Measurements from ENCODE around the gene ARPC5L. TPM values are rescaled to one million over a fixed set of nuclear protein-coding genes. Genes with fewer than 3 reads are reported as not detected.

Gene ARPC5L
- total and polyA plus RNA-seq, 2 of the 13 experiments (the other 11 are each of a cell fraction or from before 2014, with no cell fraction given), result 29.9 to 33.8 TPM

DNA sequence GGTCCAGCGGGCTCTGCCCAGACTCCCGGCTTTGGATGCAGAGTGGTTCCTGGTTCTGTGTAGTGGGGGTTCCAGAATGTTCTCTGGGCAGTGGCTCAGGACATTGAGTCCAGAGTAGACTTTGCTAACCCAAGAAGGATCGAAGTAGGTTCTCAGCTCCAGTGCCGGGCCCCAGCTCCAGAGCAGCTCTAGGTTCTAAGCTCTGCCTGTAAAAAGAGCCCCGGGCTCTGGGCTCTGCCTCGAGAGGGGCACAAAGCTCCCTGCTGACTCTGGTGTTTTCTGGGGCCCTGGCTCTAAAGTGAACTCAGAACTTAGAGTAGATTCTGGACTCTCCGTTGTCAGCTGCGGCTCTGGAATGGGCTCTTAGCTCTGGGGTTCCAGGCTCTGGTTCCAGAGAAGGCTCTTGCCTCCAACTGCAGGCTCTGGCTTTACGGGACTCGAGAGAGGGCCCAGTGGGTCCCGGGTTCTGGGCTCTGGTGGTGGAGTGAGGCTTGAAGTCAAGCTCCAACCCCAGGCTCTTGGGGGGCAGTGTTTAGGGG lies 8.3 kb upstream of the ARPC5L start:
- ATAC-seq, result peak; percentile 0; the same call in 2 of the 3 replicates
- intact Hi-C loops (cut with micrococcal nuclease; ENCODE audit: unreplicated experiment) (loop anchor here (2.0 kb wide), 1 partner anchor 59 kb away; no protein-coding TSS in a partner anchor), in situ Hi-C loops (cut with HindIII; ENCODE audit: extremely low pct_ligation_motif_present, low pct_unique_long_range_greater_than_20kb) (loop anchor here (5.0 kb wide), 1 partner anchor 81 kb away; the partner anchor contains the start of gene NR6A1)
- Histone ChIP-seq H3K4me3 (replicated peaks in 1 of 3; ENCODE audit: insufficient read depth in 1 of 3, low read depth in 2 of 3, low read length in 3 of 3) (peak overlapping the region; percentile 24 to 69 (median 54); a peak in 5 of 6 replicates), H3K9ac (ENCODE audit: insufficient read depth, low read depth, low read length) (0 out of 2 replicates have a peak overlapping the region, but pooled peaks have one; percentile 28), H3K36me3 (replicated peaks in 1 of 2; ENCODE audit: control insufficient read depth in 1 of 2, insufficient read depth in 2 of 2, low read length in 2 of 2) (peaks cover 5 to 18% of the 10 kb centered on the region in 2 experiments), H3K79me2 (ENCODE audit: insufficient read depth, low read length) (no peaks in the 10 kb centered on the region), H3K27me3 (ENCODE audit: control insufficient read depth in 1 of 2, insufficient read depth in 2 of 2, low read length in 2 of 2) (no peaks in the 10 kb centered on the region; a peak in 2 of 5 replicates), H3K4me1 (ENCODE audit: insufficient read depth, low read length) (peaks cover 35% of the 10 kb centered on the region), H2AFZ (ENCODE audit: low read length) (no peak overlapping the region), H4K20me1 (ENCODE audit: insufficient read depth, low read length) (peaks cover 15% of the 10 kb centered on the region; the same call in 1 of the 2 replicates), H3K9me3 (ENCODE audit: low read length) (no peaks in the 10 kb centered on the region), H3K4me2 (ENCODE audit: low read depth, low read length) (peak overlapping the region; percentile 86), H3K27ac (ENCODE audit: extremely low read length, insufficient read depth, low read length) (no peak overlapping the region)
- ChIA-PET CTCF (ENCODE audit: low intra/inter-chr PET ratio, low total read pairs) (interaction anchor here (1.8 to 3.4 kb wide), 4 partner anchors 13 to 80 kb away, joined by 16 to 167 read pairs (median 27); partner anchors contain the start of genes NR6A1 and OLFML2A), POLR2A (interaction anchor here (1.0 to 4.2 kb wide), 7 partner anchors 8 to 83 kb away, joined by 3 to 39 read pairs (median 6); partner anchors contain the start of genes ARPC5L, NR6A1, OLFML2A and RPL35)
- DNase-seq (ENCODE audit: low spot score), result no peak
- no peak for FAIRE-seq
- BruUV-seq (replicated peaks), result no TSS peak
- no peak for TF ChIP-seq ZFX (CRISPR knock-in tag; IDR thresholded peaks at IDR 0.05; ENCODE audit: low read depth)
- TF ChIP-seq, protein P1, sequence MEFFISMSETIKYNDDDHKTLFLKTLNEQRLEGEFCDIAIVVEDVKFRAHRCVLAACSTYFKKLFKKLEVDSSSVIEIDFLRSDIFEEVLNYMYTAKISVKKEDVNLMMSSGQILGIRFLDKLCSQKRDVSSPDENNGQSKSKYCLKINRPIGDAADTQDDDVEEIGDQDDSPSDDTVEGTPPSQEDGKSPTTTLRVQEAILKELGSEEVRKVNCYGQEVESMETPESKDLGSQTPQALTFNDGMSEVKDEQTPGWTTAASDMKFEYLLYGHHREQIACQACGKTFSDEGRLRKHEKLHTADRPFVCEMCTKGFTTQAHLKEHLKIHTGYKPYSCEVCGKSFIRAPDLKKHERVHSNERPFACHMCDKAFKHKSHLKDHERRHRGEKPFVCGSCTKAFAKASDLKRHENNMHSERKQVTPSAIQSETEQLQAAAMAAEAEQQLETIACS (CRISPR knock-in tag; IDR thresholded peaks at IDR 0.05), result no peak
- WGBS (ENCODE audit: low lambda C conversion rate), result no CpG with 5 or more reads among the region's 11 CpGs

DNA sequence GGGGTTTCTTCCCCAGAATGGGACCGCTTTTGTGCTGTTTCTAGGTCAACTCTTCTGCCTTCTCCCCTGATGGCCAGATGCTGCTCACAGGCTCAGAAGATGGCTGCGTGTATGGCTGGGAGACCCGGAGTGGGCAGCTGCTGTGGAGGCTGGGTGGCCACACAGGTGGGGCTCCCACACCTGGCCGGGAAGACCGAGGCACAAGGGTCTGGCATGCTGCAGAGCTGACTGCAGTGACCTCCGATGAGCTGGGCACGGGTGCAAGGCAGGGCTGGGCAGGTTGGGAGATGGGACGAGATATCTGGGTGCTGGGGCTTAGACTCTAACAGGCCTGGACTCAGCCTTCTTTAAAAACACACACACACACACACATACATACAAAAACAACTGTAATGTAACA lies 7.8 kb upstream of the ARPC5L start:
- H3K4me3 ChIP-seq (replicated peaks in 1 of 3; ENCODE audit: insufficient read depth in 1 of 3, low read depth in 2 of 3, low read length in 3 of 3), result no peak overlapping the region
- H3K36me3 ChIP-seq (replicated peaks in 1 of 2; ENCODE audit: control insufficient read depth in 1 of 2, insufficient read depth in 2 of 2, low read length in 2 of 2), result peaks cover 8 to 23% of the 10 kb centered on the region in 2 experiments
- peaks cover 19% of the 10 kb centered on the region for H4K20me1 ChIP-seq (ENCODE audit: insufficient read depth, low read length)
- DNase-seq (ENCODE audit: low spot score), result no peak
- no peak for FAIRE-seq
- no TSS peak for BruUV-seq (replicated peaks)
- in situ Hi-C loops (cut with HindIII; ENCODE audit: extremely low pct_ligation_motif_present, low pct_unique_long_range_greater_than_20kb) (loop anchor here (5.0 kb wide), 1 partner anchor 82 kb away; the partner anchor contains the start of gene NR6A1), intact Hi-C loops (cut with micrococcal nuclease; ENCODE audit: unreplicated experiment) (no loop called here)
- peaks cover 4% of the 10 kb centered on the region for H3K79me2 ChIP-seq (ENCODE audit: insufficient read depth, low read length)
- H3K9me3 ChIP-seq (ENCODE audit: low read length), result no peaks in the 10 kb centered on the region
- no peaks in the 10 kb centered on the region; a peak in 1 of 5 replicates for H3K27me3 ChIP-seq (ENCODE audit: control insufficient read depth in 1 of 2, insufficient read depth in 2 of 2, low read length in 2 of 2)
- peaks cover 38% of the 10 kb centered on the region for H3K4me1 ChIP-seq (ENCODE audit: insufficient read depth, low read length)
- no peak overlapping the region for H3K4me2 ChIP-seq (ENCODE audit: low read depth, low read length)
- no peak overlapping the region for H3K27ac ChIP-seq (ENCODE audit: extremely low read length, insufficient read depth, low read length)
- no peak for ATAC-seq
- no peak overlapping the region for H3K9ac ChIP-seq (ENCODE audit: insufficient read depth, low read depth, low read length)
- WGBS (ENCODE audit: low lambda C conversion rate), result 87% methylated on average over 3 of the region's 8 CpGs
- ChIA-PET POLR2A (interaction anchor here (1.5 to 4.2 kb wide), 5 partner anchors 7 to 83 kb away, joined by 3 to 39 read pairs (median 14); partner anchors contain the start of genes ARPC5L, NR6A1 and RPL35), CTCF (ENCODE audit: low intra/inter-chr PET ratio, low total read pairs) (interaction anchor here (3.1 to 3.4 kb wide), 2 partner anchors 59 to 81 kb away, joined by 36 to 167 read pairs; partner anchors contain the start of gene NR6A1)
- H2AFZ ChIP-seq (ENCODE audit: low read length), result no peak overlapping the region
- TF ChIP-seq CBX1 (IDR thresholded peaks at IDR 0.05; ENCODE audit: low read depth) (no peak), ZNF761 (CRISPR knock-in tag; conservative IDR thresholded peaks at IDR 0.05) (no peak), RARA (CRISPR knock-in tag; IDR thresholded peaks at IDR 0.05) (no peak), CREM (IDR thresholded peaks at IDR 0.05) (no peak), CREM (CRISPR knock-in tag; IDR thresholded peaks at IDR 0.05) (no peak), ZNF766 (CRISPR knock-in tag; IDR thresholded peaks at IDR 0.05; ENCODE audit: borderline replicate concordance) (no peak)
- TF ChIP-seq, protein P2, sequence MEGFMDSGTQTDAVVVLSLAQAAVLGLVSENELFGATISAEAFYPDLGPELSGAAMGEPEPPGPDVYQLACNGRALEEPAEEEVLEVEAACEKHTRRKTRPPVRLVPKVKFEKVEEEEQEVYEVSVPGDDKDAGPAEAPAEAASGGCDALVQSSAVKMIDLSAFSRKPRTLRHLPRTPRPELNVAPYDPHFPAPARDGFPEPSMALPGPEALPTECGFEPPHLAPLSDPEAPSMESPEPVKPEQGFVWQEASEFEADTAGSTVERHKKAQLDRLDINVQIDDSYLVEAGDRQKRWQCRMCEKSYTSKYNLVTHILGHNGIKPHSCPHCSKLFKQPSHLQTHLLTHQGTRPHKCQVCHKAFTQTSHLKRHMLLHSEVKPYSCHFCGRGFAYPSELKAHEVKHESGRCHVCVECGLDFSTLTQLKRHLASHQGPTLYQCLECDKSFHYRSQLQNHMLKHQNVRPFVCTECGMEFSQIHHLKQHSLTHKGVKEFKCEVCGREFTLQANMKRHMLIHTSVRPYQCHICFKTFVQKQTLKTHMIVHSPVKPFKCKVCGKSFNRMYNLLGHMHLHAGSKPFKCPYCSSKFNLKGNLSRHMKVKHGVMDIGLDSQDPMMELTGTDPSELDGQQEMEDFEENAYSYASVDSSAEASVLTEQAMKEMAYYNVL (CRISPR knock-in tag; IDR thresholded peaks at IDR 0.05; ENCODE audit: borderline replicate concordance), result no peak
- TF ChIP-seq, protein P3, sequence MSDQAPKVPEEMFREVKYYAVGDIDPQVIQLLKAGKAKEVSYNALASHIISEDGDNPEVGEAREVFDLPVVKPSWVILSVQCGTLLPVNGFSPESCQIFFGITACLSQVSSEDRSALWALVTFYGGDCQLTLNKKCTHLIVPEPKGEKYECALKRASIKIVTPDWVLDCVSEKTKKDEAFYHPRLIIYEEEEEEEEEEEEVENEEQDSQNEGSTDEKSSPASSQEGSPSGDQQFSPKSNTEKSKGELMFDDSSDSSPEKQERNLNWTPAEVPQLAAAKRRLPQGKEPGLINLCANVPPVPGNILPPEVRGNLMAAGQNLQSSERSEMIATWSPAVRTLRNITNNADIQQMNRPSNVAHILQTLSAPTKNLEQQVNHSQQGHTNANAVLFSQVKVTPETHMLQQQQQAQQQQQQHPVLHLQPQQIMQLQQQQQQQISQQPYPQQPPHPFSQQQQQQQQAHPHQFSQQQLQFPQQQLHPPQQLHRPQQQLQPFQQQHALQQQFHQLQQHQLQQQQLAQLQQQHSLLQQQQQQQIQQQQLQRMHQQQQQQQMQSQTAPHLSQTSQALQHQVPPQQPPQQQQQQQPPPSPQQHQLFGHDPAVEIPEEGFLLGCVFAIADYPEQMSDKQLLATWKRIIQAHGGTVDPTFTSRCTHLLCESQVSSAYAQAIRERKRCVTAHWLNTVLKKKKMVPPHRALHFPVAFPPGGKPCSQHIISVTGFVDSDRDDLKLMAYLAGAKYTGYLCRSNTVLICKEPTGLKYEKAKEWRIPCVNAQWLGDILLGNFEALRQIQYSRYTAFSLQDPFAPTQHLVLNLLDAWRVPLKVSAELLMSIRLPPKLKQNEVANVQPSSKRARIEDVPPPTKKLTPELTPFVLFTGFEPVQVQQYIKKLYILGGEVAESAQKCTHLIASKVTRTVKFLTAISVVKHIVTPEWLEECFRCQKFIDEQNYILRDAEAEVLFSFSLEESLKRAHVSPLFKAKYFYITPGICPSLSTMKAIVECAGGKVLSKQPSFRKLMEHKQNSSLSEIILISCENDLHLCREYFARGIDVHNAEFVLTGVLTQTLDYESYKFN (CRISPR knock-in tag; conservative IDR thresholded peaks at IDR 0.05), result no peak
